ENCODE measurements around the gene FEZF1. TPM values are rescaled to one million over a fixed set of nuclear protein-coding genes. Genes with fewer than 3 reads are reported as not detected.

Gene FEZF1
- total RNA-seq, 6 experiments from 2014 or later = not detected

- H3K9me3 Mint-ChIP-seq = peaks cover 4% of the 10 kb centered on the region; the same call in 1 of the 2 replicates
- peaks cover 58% of the 10 kb centered on the region for H3K27me3 Mint-ChIP-seq (ENCODE audit: insufficient read depth)
- H3K4me1 Mint-ChIP-seq (ENCODE audit: low read depth) = peaks cover 17% of the 10 kb centered on the region; the same call in 1 of the 2 replicates
- no peak for TF ChIP-seq CTCF (IDR thresholded peaks at IDR 0.05)
- DNase-seq = no peak
- no peak overlapping the region for H3K27ac Mint-ChIP-seq
- 0 out of 2 replicates have a peak, but pooled peaks cover 3% of the 10 kb centered on the region for H3K36me3 Mint-ChIP-seq (ENCODE audit: low read depth)
- no peak overlapping the region for H3K4me3 Mint-ChIP-seq
Measured at GRCh38 chr7:122305475-122306319, 1.1 kb upstream of the FEZF1 start.

DNA sequence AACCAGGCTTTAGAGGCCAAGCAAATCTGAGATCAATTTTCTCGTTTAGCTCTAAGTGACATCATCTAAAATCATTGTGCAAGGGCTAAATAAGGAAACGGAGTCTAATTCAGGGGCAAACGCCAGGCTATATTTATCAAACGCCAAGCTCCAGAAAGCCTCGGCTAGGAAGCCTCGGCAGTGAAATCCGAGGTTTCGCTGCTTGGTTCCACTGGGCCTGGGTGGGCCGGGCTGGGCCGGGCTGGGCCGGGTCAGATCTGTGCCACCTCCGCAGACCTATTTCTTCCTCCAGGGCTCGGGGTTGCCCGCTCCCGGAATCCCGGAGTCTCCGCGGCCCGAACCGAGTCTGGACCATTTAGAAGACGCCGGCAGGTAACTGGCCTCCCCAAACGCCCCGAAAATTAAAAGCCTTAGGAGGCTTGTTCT, 459 bp upstream of the FEZF1 start:
- Mint-ChIP-seq H3K4me3 (no peak overlapping the region), H3K36me3 (ENCODE audit: low read depth) (0 out of 2 replicates have a peak, but pooled peaks cover 3% of the 10 kb centered on the region), H3K27ac (no peak overlapping the region), H3K9me3 (peaks cover 4% of the 10 kb centered on the region; the same call in 1 of the 2 replicates), H3K4me1 (ENCODE audit: low read depth) (peaks cover 16% of the 10 kb centered on the region; the same call in 1 of the 2 replicates), H3K27me3 (ENCODE audit: insufficient read depth) (peaks cover 60% of the 10 kb centered on the region)
- DNase-seq = no peak
- no peak for TF ChIP-seq CTCF (IDR thresholded peaks at IDR 0.05)

DNA sequence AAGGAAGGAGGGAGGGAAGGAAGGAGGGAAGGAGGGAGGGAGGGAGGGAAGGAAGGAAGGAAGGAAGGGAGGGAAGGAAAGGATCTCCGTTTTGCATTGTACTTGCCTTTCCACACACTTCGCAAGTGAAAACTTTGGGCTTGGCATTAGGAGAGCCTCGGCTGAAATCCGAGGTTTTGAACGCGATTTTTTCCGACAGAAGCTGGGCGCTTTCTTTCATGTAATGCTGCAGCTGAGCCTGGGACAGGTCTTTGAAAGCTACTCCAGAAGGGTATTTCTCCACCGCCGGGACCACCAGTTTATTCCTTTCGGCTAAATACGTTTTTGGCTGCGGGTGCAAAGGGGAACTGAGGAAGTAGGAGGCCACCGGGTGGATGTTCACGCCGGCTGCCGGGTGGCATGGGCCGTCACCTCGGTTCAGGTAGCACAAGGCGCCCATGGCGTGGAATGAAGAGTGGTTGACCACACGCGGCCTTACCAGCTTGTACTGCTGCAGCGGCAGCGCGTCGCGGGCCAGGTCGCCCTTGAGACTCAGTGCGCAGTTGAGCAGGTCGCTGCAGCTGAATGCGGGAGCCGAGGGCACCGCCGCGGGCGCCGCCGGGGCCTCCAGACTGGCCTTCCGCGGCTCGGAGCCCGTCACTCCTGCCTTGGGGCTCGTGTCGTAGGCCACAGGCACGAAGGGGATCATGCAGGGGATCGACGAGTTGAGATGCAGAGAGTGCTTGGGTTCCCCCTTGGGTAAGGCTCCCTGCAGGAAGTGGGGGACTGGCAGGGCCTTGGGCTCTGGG, 825 bp downstream of the FEZF1 start:
- no peak for DNase-seq
- Mint-ChIP-seq H3K4me1 (ENCODE audit: low read depth) (peaks cover 11% of the 10 kb centered on the region; the same call in 1 of the 2 replicates), H3K4me3 (no peak overlapping the region), H3K9me3 (peaks cover 4% of the 10 kb centered on the region; the same call in 1 of the 2 replicates), H3K27me3 (ENCODE audit: insufficient read depth) (peaks cover 65% of the 10 kb centered on the region), H3K27ac (no peak overlapping the region), H3K36me3 (ENCODE audit: low read depth) (0 out of 2 replicates have a peak, but pooled peaks cover 3% of the 10 kb centered on the region)
- TF ChIP-seq CTCF (IDR thresholded peaks at IDR 0.05) = no peak

DNA sequence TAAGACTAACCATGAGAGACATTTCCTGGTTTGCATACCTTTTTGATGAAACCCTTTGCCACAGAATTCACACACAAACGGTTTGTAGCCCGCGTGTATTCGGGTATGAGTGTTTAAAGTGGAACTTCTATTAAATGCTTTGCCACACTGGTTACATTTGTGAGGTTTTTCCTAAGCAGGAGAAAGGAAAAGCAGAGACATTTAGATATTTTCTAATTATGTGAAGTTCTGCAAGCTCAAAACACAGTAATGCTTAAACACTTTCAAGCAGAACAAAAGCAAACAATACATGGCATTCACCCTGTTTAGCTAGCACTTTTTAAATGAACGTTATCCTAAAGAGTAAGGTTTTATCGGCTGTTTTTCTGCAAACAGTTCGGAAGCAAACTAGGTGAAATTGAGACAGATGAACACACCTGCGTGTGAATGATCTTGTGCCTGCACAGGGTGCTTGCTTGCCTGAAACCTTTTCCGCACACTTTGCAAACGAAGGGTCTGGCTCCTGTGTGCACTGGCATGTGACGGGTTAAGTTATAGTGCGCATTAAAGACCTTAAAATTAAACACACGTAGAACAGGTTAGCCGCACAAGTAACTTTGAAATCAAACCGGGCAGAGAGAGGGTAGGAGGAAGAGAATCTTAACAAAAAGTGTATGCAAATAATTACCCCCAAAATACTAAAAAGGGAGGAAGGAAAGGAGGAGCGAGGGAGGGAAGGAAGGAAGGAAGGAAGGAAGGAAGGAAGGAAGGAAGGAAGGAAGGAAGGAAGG, 1.6 kb downstream of the FEZF1 start:
- Mint-ChIP-seq H3K4me3 (no peak overlapping the region), H3K27ac (no peak overlapping the region), H3K4me1 (ENCODE audit: low read depth) (peaks cover 11% of the 10 kb centered on the region; the same call in 1 of the 2 replicates), H3K9me3 (peaks cover 4% of the 10 kb centered on the region; the same call in 1 of the 2 replicates), H3K36me3 (ENCODE audit: low read depth) (0 out of 2 replicates have a peak, but pooled peaks cover 3% of the 10 kb centered on the region), H3K27me3 (ENCODE audit: insufficient read depth) (peaks cover 65% of the 10 kb centered on the region)
- no peak for TF ChIP-seq CTCF (IDR thresholded peaks at IDR 0.05)
- no peak for DNase-seq
